GM21717 (cell line): Measurements from ENCODE around the gene ZDHHC24.
"Not testable (repeated sequence)": the region's sequence is repeated elsewhere in the genome, so short reads cannot be mapped to it uniquely, and the experiment has no call there.

Experiments
- ATAC-seq: cut with Tn5 transposase; IDR thresholded peaks from one replicate; pipeline ENCODE4 v1.9.1; 2021; ENCODE audit warnings: mild to moderate bottlenecking, moderate library complexity; ENCODE audit not compliant: unreplicated experiment

The ZDHHC24 gene

GRCh38 chr11:66545701-66546367 lies at the start of gene ZDHHC24:
TSS of gene ZDHHC24 (minus strand) at chr11:66546048. CDS start at chr11:66546003, 45 bp downstream.
- ATAC-seq: peak; percentile 77

GRCh38 chr11:66595245-66595904 lies 49.5 kb upstream of the ZDHHC24 start:
- no peak for ATAC-seq

- peak; percentile 5 for ATAC-seq
Observed at GRCh38 chr11:66593650-66594049, 47.8 kb upstream of the ZDHHC24 start.

- peak; percentile 29 for ATAC-seq
Observed at GRCh38 chr11:66593303-66593635, 47.4 kb upstream of the ZDHHC24 start.

- peak; percentile 72 for ATAC-seq
Observed at GRCh38 chr11:66592457-66593302, 46.8 kb upstream of the ZDHHC24 start, which contains the start of the genes CCDC87 and CCS. TSS of gene CCDC87 (minus strand) at chr11:66593063. CDS start at chr11:66593015, 48 bp downstream. TSS of gene CCS (plus strand) at chr11:66593185. CDS start at chr11:66593262, 77 bp downstream.

- no peak for ATAC-seq
Observed at GRCh38 chr11:66591175-66591574, 45.3 kb upstream of the ZDHHC24 start.

- ATAC-seq: no peak
Observed at GRCh38 chr11:66589996-66590675, 44.3 kb upstream of the ZDHHC24 start.

GRCh38 chr11:66589315-66589714 lies 43.5 kb upstream of the ZDHHC24 start:
- not testable (repeated sequence) for ATAC-seq

- ATAC-seq: no peak
Observed at GRCh38 chr11:66586136-66586535, 40.3 kb upstream of the ZDHHC24 start.

- ATAC-seq: not testable (repeated sequence)
Observed at GRCh38 chr11:66585447-66585846, 39.6 kb upstream of the ZDHHC24 start.

- not testable (repeated sequence) for ATAC-seq
Observed at GRCh38 chr11:66582565-66583147, 36.8 kb upstream of the ZDHHC24 start.

- no peak for ATAC-seq
Observed at GRCh38 chr11:66581261-66581660, 35.4 kb upstream of the ZDHHC24 start.

GRCh38 chr11:66580803-66581202 lies 35.0 kb upstream of the ZDHHC24 start:
- no peak for ATAC-seq

- no peak for ATAC-seq
Observed at GRCh38 chr11:66579017-66579606, 33.3 kb upstream of the ZDHHC24 start.

GRCh38 chr11:66570850-66571180 lies 25.0 kb upstream of the ZDHHC24 start:
- ATAC-seq: no peak

GRCh38 chr11:66570079-66570849 lies 24.4 kb upstream of the ZDHHC24 start:
- ATAC-seq: no peak

GRCh38 chr11:66569076-66569475 lies 23.2 kb upstream of the ZDHHC24 start:
- ATAC-seq: no peak

GRCh38 chr11:66568124-66568916 lies 22.5 kb upstream of the ZDHHC24 start, which contains the start of gene CTSF:
TSS of gene CTSF (minus strand) at chr11:66568606. CDS start at chr11:66568486, 120 bp downstream.
- no peak for ATAC-seq

- ATAC-seq: no peak
Observed at GRCh38 chr11:66567787-66568123, 21.9 kb upstream of the ZDHHC24 start.
